Caco-2 (cell line): Measurements from ENCODE around the gene LDLR. TPM values are rescaled to one million over a fixed set of nuclear protein-coding genes. Genes with fewer than 3 reads are reported as not detected.
"Not testable (repeated sequence)": the region's sequence is repeated elsewhere in the genome, so short reads cannot be mapped to it uniquely, and the experiment has no call there.

ENCODE experiments used
- BruUV-seq: library from RNA; stranded (reverse); fragments of 400-500 nt; replicated peaks from 2 replicates; lab custom pipeline; 2021; lab: Mats Ljungman, UMichigan
- CTCF ChIA-PET: fragments of 300-600 bp; sonication (Branson Sonifier 250); formaldehyde crosslinking; loops from one replicate; lab custom pipeline; 2022; ENCODE audit warnings: antibody characterized with exemption; lab: Charles Lee
- POLR2A ChIA-PET: fragments of 300-600 bp; sonication (Branson Sonifier 250); formaldehyde crosslinking; loops from one replicate; lab custom pipeline; 2022; ENCODE audit warnings: antibody characterized with exemption; lab: Charles Lee
- DNase-seq, 2 experiments: peaks; one replicate each; pipeline versions ENCODE4 v3.0.0 to v3.0.0-alpha.2; 2020 to 2022
- H3K27me3 ChIP-seq: replicated peaks from 2 replicates; pipeline ENCODE4 v1.6.0; 2011; ENCODE audit warnings: low read length; ENCODE audit not compliant: control insufficient read depth, insufficient read depth
- H3K36me3 ChIP-seq: 2 replicates; pipeline ENCODE4 v1.5.1; 2011; ENCODE audit warnings: low read length; ENCODE audit not compliant: control insufficient read depth, insufficient read depth
- H3K4me1 ChIP-seq: fragments of 250-450 bp; sonication (Bioruptor Pico); 2 replicates; pipeline ENCODE4 v1.5.1; 2020; ENCODE audit warnings: mild to moderate bottlenecking
- H3K4me3 ChIP-seq: 2 replicates; pipeline ENCODE4 v1.5.1; 2011; ENCODE audit warnings: low read depth, mild to moderate bottlenecking, control low read depth, low read length
- H3K9me3 ChIP-seq: fragments of 250-450 bp; sonication (Bioruptor Pico); 2 replicates; pipeline ENCODE4 v1.5.1; 2020; ENCODE audit warnings: mild to moderate bottlenecking, moderate library complexity
- H3K27ac Mint-ChIP-seq: one replicate; pipeline ENCODE4 v1.8.0; 2022; ENCODE audit warnings: mixed read lengths; ENCODE audit not compliant: unreplicated experiment
- H3K27me3 Mint-ChIP-seq: one replicate; pipeline ENCODE4 v1.8.0; 2022; ENCODE audit warnings: mixed read lengths; ENCODE audit not compliant: insufficient read depth, unreplicated experiment
- H3K36me3 Mint-ChIP-seq: one replicate; pipeline ENCODE4 v1.8.0; 2022; ENCODE audit warnings: mild to moderate bottlenecking, mixed read lengths; ENCODE audit not compliant: insufficient read depth, unreplicated experiment
- H3K4me1 Mint-ChIP-seq: one replicate; pipeline ENCODE4 v1.8.0; 2022; ENCODE audit warnings: low read depth, mixed read lengths; ENCODE audit not compliant: unreplicated experiment
- H3K4me3 Mint-ChIP-seq: one replicate; pipeline ENCODE4 v1.8.0; 2022; ENCODE audit warnings: mild to moderate bottlenecking, moderate library complexity, mixed read lengths; ENCODE audit not compliant: unreplicated experiment
- H3K9me3 Mint-ChIP-seq: one replicate; pipeline ENCODE4 v1.8.0; 2022; ENCODE audit warnings: mixed read lengths; ENCODE audit not compliant: unreplicated experiment
- intact Hi-C: fragments of 100-400 bp; cut with micrococcal nuclease; formaldehyde crosslinking; loops from one replicate; pipeline ENCODE4 v1.10.0; 2022; ENCODE audit not compliant: unreplicated experiment
- total RNA-seq: library from RNA; stranded (reverse); gene quantifications from 2 replicates; pipeline ENCODE4 v1.2.3, GENCODE V29; 2022
- TF ChIP-seq, protein P1 (sequence below), 2 experiments: fragments of 200-600 bp in 1 of 2; IDR thresholded peaks; 1 replicate in 1 of 2; 2 replicates in 1 of 2; pipeline versions ENCODE4 v1.5.1 to v1.8.0; 2011 to 2022; ENCODE audit warnings: antibody characterized with exemption in 1 of 2, control low read depth in 1 of 2, inconsistent platforms in 1 of 2, low read depth in 1 of 2, low read length in 1 of 2, mild to moderate bottlenecking in 1 of 2, moderate library complexity in 1 of 2; ENCODE audit not compliant: insufficient read depth in 1 of 2, severe bottlenecking in 1 of 2, unreplicated experiment in 1 of 2

Gene LDLR
- total RNA-seq, 1 experiment from 2014 or later = 68.9 TPM

- H3K9me3 ChIP-seq = no peaks in the 10 kb centered on the region
- Mint-ChIP-seq H3K36me3 (no peaks in the 10 kb centered on the region), H3K4me1 (no peaks in the 10 kb centered on the region), H3K9me3 (no peaks in the 10 kb centered on the region), H3K27me3 (no peaks in the 10 kb centered on the region), H3K27ac (no peak overlapping the region), H3K4me3 (no peak overlapping the region)
- TF ChIP-seq, protein P1, sequence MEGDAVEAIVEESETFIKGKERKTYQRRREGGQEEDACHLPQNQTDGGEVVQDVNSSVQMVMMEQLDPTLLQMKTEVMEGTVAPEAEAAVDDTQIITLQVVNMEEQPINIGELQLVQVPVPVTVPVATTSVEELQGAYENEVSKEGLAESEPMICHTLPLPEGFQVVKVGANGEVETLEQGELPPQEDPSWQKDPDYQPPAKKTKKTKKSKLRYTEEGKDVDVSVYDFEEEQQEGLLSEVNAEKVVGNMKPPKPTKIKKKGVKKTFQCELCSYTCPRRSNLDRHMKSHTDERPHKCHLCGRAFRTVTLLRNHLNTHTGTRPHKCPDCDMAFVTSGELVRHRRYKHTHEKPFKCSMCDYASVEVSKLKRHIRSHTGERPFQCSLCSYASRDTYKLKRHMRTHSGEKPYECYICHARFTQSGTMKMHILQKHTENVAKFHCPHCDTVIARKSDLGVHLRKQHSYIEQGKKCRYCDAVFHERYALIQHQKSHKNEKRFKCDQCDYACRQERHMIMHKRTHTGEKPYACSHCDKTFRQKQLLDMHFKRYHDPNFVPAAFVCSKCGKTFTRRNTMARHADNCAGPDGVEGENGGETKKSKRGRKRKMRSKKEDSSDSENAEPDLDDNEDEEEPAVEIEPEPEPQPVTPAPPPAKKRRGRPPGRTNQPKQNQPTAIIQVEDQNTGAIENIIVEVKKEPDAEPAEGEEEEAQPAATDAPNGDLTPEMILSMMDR (IDR thresholded peaks at IDR 0.05; ENCODE audit: insufficient read depth in 1 of 2, low read depth in 1 of 2, low read length in 1 of 2, severe bottlenecking in 1 of 2, unreplicated experiment in 1 of 2) = no peak
- BruUV-seq = no TSS peak
- no peak for DNase-seq
- POLR2A ChIA-PET = no interaction called here
- H3K4me3 ChIP-seq = no peak overlapping the region
- no peaks in the 10 kb centered on the region for H3K27me3 ChIP-seq
- CTCF ChIA-PET = no interaction called here
- intact Hi-C loops = no loop called here
- H3K4me1 ChIP-seq = no peaks in the 10 kb centered on the region
- no peaks in the 10 kb centered on the region; the same call in 1 of the 2 replicates for H3K36me3 ChIP-seq
Observed at GRCh38 chr19:11177592-11177991, 88.3 kb downstream of the LDLR start.

DNA sequence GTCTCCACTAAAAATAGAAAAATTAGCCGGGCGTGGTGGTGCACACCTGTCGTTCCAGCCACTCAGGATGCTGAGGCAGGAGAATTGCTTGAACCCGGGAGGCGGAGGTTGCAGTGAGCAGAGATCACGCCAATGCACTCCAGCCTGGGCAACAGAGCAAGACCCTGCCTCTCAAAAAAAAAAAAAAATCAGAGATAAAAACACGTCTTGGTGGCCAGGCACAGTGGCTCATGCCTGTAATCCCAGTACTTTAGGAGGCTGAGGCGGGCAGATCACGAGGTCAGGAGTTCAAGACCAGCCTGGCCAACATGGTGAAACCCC, 89.8 kb downstream of the LDLR start:
- BruUV-seq, CTCF ChIA-PET, intact Hi-C loops: not testable (repeated sequence)

DNA sequence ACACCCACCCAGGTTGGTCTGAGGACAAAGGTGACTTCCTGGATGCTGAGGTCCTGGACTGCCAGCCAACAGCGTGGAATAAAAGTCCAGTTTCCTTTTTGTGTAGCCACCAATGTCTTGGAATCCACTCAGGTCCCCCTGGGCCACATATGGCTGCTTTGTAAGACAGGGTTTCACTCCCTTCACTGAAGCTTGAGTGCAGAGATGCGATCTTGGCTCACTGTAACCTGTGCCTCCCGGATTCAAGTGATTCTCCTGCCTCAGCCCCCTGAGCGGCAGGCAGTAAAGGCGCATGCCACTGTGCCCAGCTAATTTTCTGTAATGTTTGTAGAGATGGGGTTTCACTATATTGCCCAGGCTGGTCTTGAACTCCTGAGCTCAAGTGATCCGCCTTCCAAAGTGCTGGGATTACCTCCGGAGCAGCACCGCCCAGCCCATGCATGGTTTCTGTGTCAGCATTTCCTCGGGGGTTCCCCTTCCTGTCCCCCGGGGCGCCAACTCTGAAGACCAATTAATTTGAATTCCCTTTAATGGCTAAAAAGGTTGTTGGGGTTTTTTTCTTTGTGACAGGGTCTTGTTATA, 90.5 kb downstream of the LDLR start:
- H3K4me3 ChIP-seq = no peak overlapping the region
- no peaks in the 10 kb centered on the region for H3K27me3 ChIP-seq
- POLR2A ChIA-PET = no interaction called here
- CTCF ChIA-PET = no interaction called here
- intact Hi-C loops = no loop called here
- Mint-ChIP-seq H3K9me3 (no peaks in the 10 kb centered on the region), H3K4me1 (no peaks in the 10 kb centered on the region), H3K4me3 (no peak overlapping the region), H3K27ac (no peak overlapping the region), H3K27me3 (no peaks in the 10 kb centered on the region), H3K36me3 (peaks cover 5% of the 10 kb centered on the region)
- no peaks in the 10 kb centered on the region for H3K4me1 ChIP-seq
- H3K9me3 ChIP-seq = no peaks in the 10 kb centered on the region; the same call in 1 of the 2 replicates
- BruUV-seq = no TSS peak
- TF ChIP-seq, protein P1 (IDR thresholded peaks at IDR 0.05; ENCODE audit: insufficient read depth in 1 of 2, low read depth in 1 of 2, low read length in 1 of 2, severe bottlenecking in 1 of 2, unreplicated experiment in 1 of 2) = no peak
- no peaks in the 10 kb centered on the region for H3K36me3 ChIP-seq
- DNase-seq = no peak

More for the DNA sequence above, 89.8 kb downstream of the LDLR start:
- H3K9me3 Mint-ChIP-seq, H3K27ac Mint-ChIP-seq, H3K4me3 ChIP-seq, H3K4me3 Mint-ChIP-seq, DNase-seq, H3K4me1 Mint-ChIP-seq, H3K36me3 Mint-ChIP-seq, H3K27me3 Mint-ChIP-seq, H3K27me3 ChIP-seq, POLR2A ChIA-PET, H3K36me3 ChIP-seq, H3K4me1 ChIP-seq, H3K9me3 ChIP-seq: not testable (repeated sequence)
